Measurements from ENCODE around the gene TRIM44. TPM values are rescaled to one million over a fixed set of nuclear protein-coding genes. Genes with fewer than 3 reads are reported as not detected.
"Not testable (repeated sequence)": the region's sequence is repeated elsewhere in the genome, so short reads cannot be mapped to it uniquely, and the experiment has no call there.

Gene TRIM44
- total RNA-seq, 1 donor from 2014 or later, result 67.0 TPM

GRCh38 chr11:35763765-35764164 lies 101.2 kb downstream of the TRIM44 start:
- no peak overlapping the region for H3K27ac Mint-ChIP-seq
- TF ChIP-seq CTCF (IDR thresholded peaks at IDR 0.05), result no peak
- intact Hi-C loops (cut with micrococcal nuclease), result no loop called here
- no peak overlapping the region for H3K4me3 Mint-ChIP-seq
- ChIA-PET CTCF (no interaction called here), POLR2A (no interaction called here)
- no peaks in the 10 kb centered on the region for H3K9me3 Mint-ChIP-seq
- H3K27me3 Mint-ChIP-seq, result no peaks in the 10 kb centered on the region
- DNase-seq (no peak), ATAC-seq (ENCODE audit: low read depth) (no peak)
- H3K36me3 Mint-ChIP-seq (ENCODE audit: low read depth), result peaks cover 43% of the 10 kb centered on the region
- H3K4me1 Mint-ChIP-seq, result peaks cover 9% of the 10 kb centered on the region

GRCh38 chr11:35764417-35764816 lies 101.8 kb downstream of the TRIM44 start:
- Mint-ChIP-seq H3K27ac (no peak overlapping the region), H3K4me1 (peaks cover 9% of the 10 kb centered on the region), H3K36me3 (ENCODE audit: low read depth) (peaks cover 45% of the 10 kb centered on the region), H3K27me3 (no peaks in the 10 kb centered on the region), H3K9me3 (no peaks in the 10 kb centered on the region), H3K4me3 (no peak overlapping the region)
- POLR2A ChIA-PET, result no interaction called here
- CTCF ChIA-PET, result no interaction called here
- ATAC-seq (ENCODE audit: low read depth) (no peak), DNase-seq (no peak)
- intact Hi-C loops (cut with micrococcal nuclease), result no loop called here
- TF ChIP-seq CTCF (IDR thresholded peaks at IDR 0.05), result no peak

DNA sequence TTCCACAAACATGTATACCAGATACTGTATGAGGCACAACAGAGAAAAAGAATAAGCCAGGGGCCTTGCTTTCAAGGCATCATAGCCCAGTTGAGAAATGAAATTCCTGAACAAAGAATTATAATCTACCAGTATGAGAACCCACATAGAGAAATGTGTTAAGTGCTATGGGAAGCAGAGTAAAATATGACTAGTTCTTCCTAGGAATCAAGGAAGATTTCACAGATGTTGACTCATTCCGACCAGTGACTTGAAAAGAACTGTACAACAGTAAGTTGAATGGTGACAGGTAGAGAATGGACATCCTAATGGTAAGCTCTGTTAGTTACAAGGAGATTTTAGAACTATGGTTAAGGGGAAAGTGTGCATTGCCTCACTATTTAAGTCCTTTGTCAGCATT lies 102.6 kb downstream of the TRIM44 start:
- H3K27ac Mint-ChIP-seq, result no peak overlapping the region
- CTCF ChIA-PET, result no interaction called here
- ATAC-seq (ENCODE audit: low read depth) (no peak), DNase-seq (no peak)
- H3K27me3 Mint-ChIP-seq, result no peaks in the 10 kb centered on the region
- peaks cover 45% of the 10 kb centered on the region for H3K36me3 Mint-ChIP-seq (ENCODE audit: low read depth)
- H3K9me3 Mint-ChIP-seq, result no peaks in the 10 kb centered on the region
- intact Hi-C loops (cut with micrococcal nuclease), result no loop called here
- H3K4me3 Mint-ChIP-seq, result no peak overlapping the region
- TF ChIP-seq CTCF (IDR thresholded peaks at IDR 0.05), result no peak
- H3K4me1 Mint-ChIP-seq, result peaks cover 9% of the 10 kb centered on the region
- POLR2A ChIA-PET, result no interaction called here

GRCh38 chr11:35766651-35767050 lies 104.1 kb downstream of the TRIM44 start:
- no peak overlapping the region for H3K4me3 Mint-ChIP-seq
- peaks cover 55% of the 10 kb centered on the region for H3K36me3 Mint-ChIP-seq (ENCODE audit: low read depth)
- intact Hi-C loops (cut with micrococcal nuclease), result no loop called here
- CTCF ChIA-PET, result no interaction called here
- ATAC-seq (ENCODE audit: low read depth) (no peak), DNase-seq (no peak)
- no peak for TF ChIP-seq CTCF (IDR thresholded peaks at IDR 0.05)
- H3K27me3 Mint-ChIP-seq, result no peaks in the 10 kb centered on the region
- POLR2A ChIA-PET, result no interaction called here
- H3K4me1 Mint-ChIP-seq, result peaks cover 10% of the 10 kb centered on the region
- peaks cover 2% of the 10 kb centered on the region for H3K9me3 Mint-ChIP-seq
- H3K27ac Mint-ChIP-seq, result no peak overlapping the region

DNA sequence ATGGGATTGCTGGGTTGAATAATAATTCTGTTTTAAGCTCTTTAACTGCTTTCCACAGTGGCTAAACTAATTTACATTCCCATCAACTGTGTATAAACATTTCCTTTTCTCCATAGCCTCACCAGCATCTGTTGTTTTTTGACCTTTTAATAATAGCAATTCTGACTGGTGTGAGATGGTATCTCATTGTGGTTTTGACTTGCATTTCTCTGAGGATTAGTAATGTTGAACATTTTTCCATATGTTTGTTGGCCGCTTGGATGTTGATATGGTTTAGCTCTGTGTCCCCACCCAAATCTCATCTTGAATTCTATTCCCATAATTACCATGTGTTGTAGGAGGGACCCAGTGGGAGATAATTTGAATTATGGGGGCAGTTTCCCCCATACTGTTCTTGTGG lies 107.8 kb downstream of the TRIM44 start:
- H3K9me3 Mint-ChIP-seq; H3K27me3 Mint-ChIP-seq; H3K27ac Mint-ChIP-seq; ATAC-seq (ENCODE audit: low read depth); H3K4me1 Mint-ChIP-seq; CTCF ChIA-PET; H3K4me3 Mint-ChIP-seq; DNase-seq; POLR2A ChIA-PET: not testable (repeated sequence)
- intact Hi-C loops (cut with micrococcal nuclease), result loop anchor here (2.0 kb wide), 1 partner anchor 78 kb away; no protein-coding TSS in a partner anchor
- peaks cover 57% of the 10 kb centered on the region for H3K36me3 Mint-ChIP-seq (ENCODE audit: low read depth)

DNA sequence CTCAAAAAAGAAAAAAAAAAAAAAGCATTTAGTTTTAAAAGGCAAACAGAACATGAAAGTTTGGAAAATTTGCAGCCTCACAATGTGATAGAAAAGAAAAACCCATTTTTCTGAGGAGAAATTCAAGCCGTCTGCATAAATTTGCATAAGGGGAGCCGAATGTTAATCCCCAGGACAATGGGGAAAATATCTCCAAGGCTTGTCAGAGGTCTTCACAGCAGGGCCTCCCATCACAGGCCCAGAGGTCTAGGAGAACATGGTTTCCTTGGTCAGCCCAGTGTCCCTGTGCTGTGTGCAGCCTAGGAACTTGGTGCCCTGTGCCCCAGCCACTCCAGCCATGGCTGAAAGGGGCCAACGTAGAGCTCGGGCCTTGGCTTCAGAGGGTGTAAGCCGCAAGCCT lies 109.1 kb downstream of the TRIM44 start:
- H3K9me3 Mint-ChIP-seq, result peaks cover 12% of the 10 kb centered on the region

DNA sequence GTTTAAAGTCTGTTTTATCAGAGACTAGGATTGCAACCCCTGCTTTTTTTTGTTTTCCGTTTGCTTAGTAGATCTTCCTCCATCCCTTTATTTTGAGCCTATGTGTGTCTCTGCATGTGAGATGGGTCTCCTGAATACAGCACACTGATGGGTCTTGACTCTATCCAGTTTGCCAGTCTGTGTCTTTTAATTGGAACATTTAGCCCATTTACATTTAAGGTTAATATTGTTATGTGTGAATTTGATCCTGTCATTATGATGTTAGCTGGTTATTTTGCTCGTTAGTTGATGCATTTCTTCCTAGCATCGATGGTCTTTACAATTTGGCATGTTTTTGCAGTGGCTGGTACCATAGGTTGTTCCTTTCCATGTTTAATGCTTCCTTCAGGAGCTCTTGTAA lies 114.7 kb downstream of the TRIM44 start:
- H3K9me3 Mint-ChIP-seq, result peaks cover 16% of the 10 kb centered on the region
- H3K4me3 Mint-ChIP-seq; intact Hi-C loops (cut with micrococcal nuclease); H3K27ac Mint-ChIP-seq; DNase-seq; H3K27me3 Mint-ChIP-seq; ATAC-seq (ENCODE audit: low read depth); POLR2A ChIA-PET; CTCF ChIA-PET: not testable (repeated sequence)
- peaks cover 46% of the 10 kb centered on the region for H3K36me3 Mint-ChIP-seq (ENCODE audit: low read depth)
- H3K4me1 Mint-ChIP-seq, result peaks cover 23% of the 10 kb centered on the region

More for the DNA sequence above, 109.1 kb downstream of the TRIM44 start:
- POLR2A ChIA-PET, result no interaction called here
- DNase-seq (no peak), ATAC-seq (ENCODE audit: low read depth) (no peak)
- Mint-ChIP-seq H3K27me3 (no peaks in the 10 kb centered on the region), H3K4me1 (peaks cover 8% of the 10 kb centered on the region), H3K27ac (no peak overlapping the region), H3K36me3 (ENCODE audit: low read depth) (peaks cover 53% of the 10 kb centered on the region), H3K4me3 (no peak overlapping the region)
- TF ChIP-seq CTCF (IDR thresholded peaks at IDR 0.05), result no peak
- intact Hi-C loops (cut with micrococcal nuclease), result loop anchor here (2.0 kb wide), 1 partner anchor 77 kb away; no protein-coding TSS in a partner anchor
- CTCF ChIA-PET, result no interaction called here

- H3K27me3 Mint-ChIP-seq; intact Hi-C loops (cut with micrococcal nuclease); H3K4me3 Mint-ChIP-seq; ATAC-seq (ENCODE audit: low read depth); POLR2A ChIA-PET; DNase-seq; H3K27ac Mint-ChIP-seq; CTCF ChIA-PET; H3K9me3 Mint-ChIP-seq: not testable (repeated sequence)
- H3K36me3 Mint-ChIP-seq (ENCODE audit: low read depth), result peaks cover 37% of the 10 kb centered on the region
- H3K4me1 Mint-ChIP-seq, result peaks cover 34% of the 10 kb centered on the region
These were observed 116.4 kb downstream of the TRIM44 start for GRCh38 chr11:35778943-35779342.

All from activated B cell treated with CpG ODN at 0.5 μM for 24 hours (primary cell).